Measurements from ENCODE around the gene ANKS1B.

DNA sequence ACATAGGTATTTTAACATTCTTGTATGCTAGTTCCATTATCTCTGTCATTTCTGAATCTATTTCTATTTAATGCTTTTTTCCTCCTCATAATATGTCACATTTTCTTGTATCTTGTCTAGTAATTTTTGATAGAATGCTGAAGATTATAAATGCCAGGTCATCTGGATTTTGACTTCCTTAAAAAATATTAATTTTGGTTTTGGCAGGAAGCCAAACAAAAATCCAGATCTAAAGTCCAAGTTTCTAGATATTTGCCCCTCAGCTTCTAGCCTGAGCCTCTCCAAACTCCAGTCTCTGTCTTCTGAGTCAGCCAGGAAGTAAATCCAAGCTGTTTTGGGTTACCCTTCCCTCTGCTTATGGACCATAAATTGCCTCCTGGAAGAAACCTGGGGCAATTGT, 1004.2 kb downstream of the ANKS1B start:
- TF ChIP-seq, protein P1, sequence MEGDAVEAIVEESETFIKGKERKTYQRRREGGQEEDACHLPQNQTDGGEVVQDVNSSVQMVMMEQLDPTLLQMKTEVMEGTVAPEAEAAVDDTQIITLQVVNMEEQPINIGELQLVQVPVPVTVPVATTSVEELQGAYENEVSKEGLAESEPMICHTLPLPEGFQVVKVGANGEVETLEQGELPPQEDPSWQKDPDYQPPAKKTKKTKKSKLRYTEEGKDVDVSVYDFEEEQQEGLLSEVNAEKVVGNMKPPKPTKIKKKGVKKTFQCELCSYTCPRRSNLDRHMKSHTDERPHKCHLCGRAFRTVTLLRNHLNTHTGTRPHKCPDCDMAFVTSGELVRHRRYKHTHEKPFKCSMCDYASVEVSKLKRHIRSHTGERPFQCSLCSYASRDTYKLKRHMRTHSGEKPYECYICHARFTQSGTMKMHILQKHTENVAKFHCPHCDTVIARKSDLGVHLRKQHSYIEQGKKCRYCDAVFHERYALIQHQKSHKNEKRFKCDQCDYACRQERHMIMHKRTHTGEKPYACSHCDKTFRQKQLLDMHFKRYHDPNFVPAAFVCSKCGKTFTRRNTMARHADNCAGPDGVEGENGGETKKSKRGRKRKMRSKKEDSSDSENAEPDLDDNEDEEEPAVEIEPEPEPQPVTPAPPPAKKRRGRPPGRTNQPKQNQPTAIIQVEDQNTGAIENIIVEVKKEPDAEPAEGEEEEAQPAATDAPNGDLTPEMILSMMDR (IDR thresholded peaks at IDR 0.05) = no peak
- no peak for TF ChIP-seq POLR2A (IDR thresholded peaks at IDR 0.05)

All from Peyer's patch (tissue), 4 donors.